Measurements from ENCODE around the gene C16orf92. TPM values are rescaled to one million over a fixed set of nuclear protein-coding genes. Genes with fewer than 3 reads are reported as not detected.

The C16orf92 gene
- total and polyA plus RNA-seq, 2 of the 13 experiments (the other 11 are each of a cell fraction or from before 2014, with no cell fraction given), result not detected

GRCh38 chr16:29995324-29995910 is 27.6 kb upstream of the C16orf92 start, which contains the start of gene HIRIP3 (continued):
- TF ChIP-seq SNAI1 (CRISPR knock-in tag; IDR thresholded peaks at IDR 0.05; ENCODE audit: borderline replicate concordance) (0 out of 2 replicates have a peak, but pooled peaks have one; percentile 25), CENPT (CRISPR knock-in tag; IDR thresholded peaks at IDR 0.05; ENCODE audit: low read depth) (no peak), HNRNPL (IDR thresholded peaks at IDR 0.05; ENCODE audit: low read depth, low read length) (no peak; the same call in 1 of the 2 replicates), ARID5B (CRISPR knock-in tag; IDR thresholded peaks at IDR 0.05) (no peak), IKZF5 (CRISPR knock-in tag; IDR thresholded peaks at IDR 0.05) (no peak; the same call in none of the 2 replicates), ZNF383 (CRISPR knock-in tag; IDR thresholded peaks at IDR 0.05; ENCODE audit: borderline replicate concordance) (no peak), ZNF619 (CRISPR knock-in tag; IDR thresholded peaks at IDR 0.05) (peak; percentile 10; the same call in 1 of the 2 replicates), ZFP90 (CRISPR knock-in tag; IDR thresholded peaks at IDR 0.05; ENCODE audit: borderline replicate concordance) (peak; percentile 96; the same call in 1 of the 2 replicates), IRF2 (CRISPR knock-in tag; IDR thresholded peaks at IDR 0.05) (no peak), RBM22 (optimal IDR thresholded peaks at IDR 0.05; ENCODE audit: low read length) (no peak), ZNF788 (CRISPR knock-in tag; IDR thresholded peaks at IDR 0.05; ENCODE audit: borderline replicate concordance) (no peak), ATF7 (IDR thresholded peaks at IDR 0.05) (no peak), ATF7 (CRISPR knock-in tag; IDR thresholded peaks at IDR 0.05) (0 out of 2 replicates have a peak, but pooled peaks have one; percentile 54), ZNF576 (CRISPR knock-in tag; IDR thresholded peaks at IDR 0.05) (no peak), TOE1 (CRISPR knock-in tag; IDR thresholded peaks at IDR 0.05) (peak; percentile 51), ZNF17 (CRISPR knock-in tag; IDR thresholded peaks at IDR 0.05) (peak; percentile 63; the same call in 1 of the 2 replicates), FOXK1 (CRISPR knock-in tag; IDR thresholded peaks at IDR 0.05; ENCODE audit: borderline replicate concordance, low read depth) (no peak), ZNF773 (CRISPR knock-in tag; IDR thresholded peaks at IDR 0.05; ENCODE audit: borderline replicate concordance) (peak; percentile 84; the same call in 1 of the 2 replicates), ZNF768 (CRISPR knock-in tag; IDR thresholded peaks at IDR 0.05) (peak; percentile 52), MEIS1 (CRISPR knock-in tag; IDR thresholded peaks at IDR 0.05; ENCODE audit: borderline replicate concordance) (no peak), ZNF614 (CRISPR knock-in tag; IDR thresholded peaks at IDR 0.05; ENCODE audit: borderline replicate concordance) (no peak), ZBTB49 (CRISPR knock-in tag; IDR thresholded peaks at IDR 0.05; ENCODE audit: borderline replicate concordance) (0 out of 2 replicates have a peak, but pooled peaks have one; percentile 12), ZNF660 (CRISPR knock-in tag; IDR thresholded peaks at IDR 0.05; ENCODE audit: borderline replicate concordance, low read depth) (no peak)
